ENCODE results near the gene SLC16A8. TPM values are rescaled to one million over a fixed set of nuclear protein-coding genes. Genes with fewer than 3 reads are reported as not detected.

SLC16A8 gene
- total and polyA plus RNA-seq, 2 of the 13 experiments (the other 11 are each of a cell fraction or from before 2014, with no cell fraction given), result not detected

- Histone ChIP-seq H3K27me3 (ENCODE audit: control insufficient read depth in 1 of 2, insufficient read depth in 2 of 2, low read length in 2 of 2) (no peaks in the 10 kb centered on the region), H3K27ac (ENCODE audit: extremely low read length, insufficient read depth, low read length) (no peak overlapping the region), H3K9me3 (ENCODE audit: low read length) (no peaks in the 10 kb centered on the region), H3K4me1 (ENCODE audit: insufficient read depth, low read length) (no peaks in the 10 kb centered on the region), H2AFZ (ENCODE audit: low read length) (no peak overlapping the region), H3K79me2 (ENCODE audit: insufficient read depth, low read length) (no peaks in the 10 kb centered on the region), H3K36me3 (replicated peaks in 1 of 2; ENCODE audit: control insufficient read depth in 1 of 2, insufficient read depth in 2 of 2, low read length in 2 of 2) (no peaks in the 10 kb centered on the region), H3K4me2 (ENCODE audit: low read depth, low read length) (no peak overlapping the region), H3K4me3 (replicated peaks in 1 of 3; ENCODE audit: insufficient read depth in 1 of 3, low read depth in 2 of 3, low read length in 3 of 3) (no peak overlapping the region), H3K9ac (ENCODE audit: insufficient read depth, low read depth, low read length) (no peak overlapping the region), H4K20me1 (ENCODE audit: insufficient read depth, low read length) (no peaks in the 10 kb centered on the region)
- DNase-seq (ENCODE audit: low spot score) (no peak), FAIRE-seq (no peak), ATAC-seq (no peak)
- intact Hi-C loops (cut with micrococcal nuclease; ENCODE audit: unreplicated experiment), result no loop called here
- TF ChIP-seq MYPOP (CRISPR knock-in tag; IDR thresholded peaks at IDR 0.05) (no peak), SMC3 (IDR thresholded peaks at IDR 0.05; ENCODE audit: low read length) (no peak), ZSCAN12 (CRISPR knock-in tag; IDR thresholded peaks at IDR 0.05) (no peak), RAD21 (CRISPR knock-in tag; IDR thresholded peaks at IDR 0.05) (no peak), ZNF138 (CRISPR knock-in tag; IDR thresholded peaks at IDR 0.05; ENCODE audit: low read depth) (no peak), CHCHD3 (CRISPR knock-in tag; IDR thresholded peaks at IDR 0.05) (no peak), ZNF24 (IDR thresholded peaks at IDR 0.05) (no peak), ZNF781 (CRISPR knock-in tag; IDR thresholded peaks at IDR 0.05; ENCODE audit: borderline replicate concordance, not compliant biosample characterization) (no peak), FUBP1 (CRISPR knock-in tag; IDR thresholded peaks at IDR 0.05; ENCODE audit: borderline replicate concordance) (no peak), ZSCAN9 (CRISPR knock-in tag; IDR thresholded peaks at IDR 0.05; ENCODE audit: borderline replicate concordance) (no peak)
- BruUV-seq (replicated peaks), result no TSS peak
- ChIA-PET POLR2A (no interaction called here), CTCF (ENCODE audit: low intra/inter-chr PET ratio, low total read pairs) (no interaction called here)
- WGBS (ENCODE audit: low lambda C conversion rate), result 81% methylated on average over 9 of the region's 11 CpGs
- in situ Hi-C loops (cut with HindIII; ENCODE audit: extremely low pct_ligation_motif_present, low pct_unique_long_range_greater_than_20kb), result no loop called here
Observed at GRCh38 chr22:38125751-38126201, 41.8 kb upstream of the SLC16A8 start.
